Neural cell (in vitro differentiated cells): Measurements from ENCODE around the gene STK32B. TPM values are rescaled to one million over a fixed set of nuclear protein-coding genes. Genes with fewer than 3 reads are reported as not detected.

Experiments
- H2AFZ ChIP-seq: fragments of 200-600, 300-800 bp; sonication (generic), shearing (Covaris generic); 2 replicates; pipeline ENCODE4 v1.6.0; 2014; ENCODE audit warnings: low read depth, mild to moderate bottlenecking, antibody characterized with exemption, low read length, moderate library complexity
- H3F3A ChIP-seq: fragments of 200-600 bp; shearing (Covaris generic); 2 replicates; pipeline ENCODE4 v1.6.1; 2016; ENCODE audit warnings: mild to moderate bottlenecking, moderate library complexity, mixed read lengths, antibody characterized with exemption, low read length; ENCODE audit not compliant: insufficient read depth, poor library complexity, severe bottlenecking
- H3K27ac ChIP-seq: fragments of 200-600, 300-800 bp; sonication (generic), shearing (Covaris generic); 2 replicates; pipeline ENCODE4 v1.5.1; 2014; ENCODE audit warnings: mild to moderate bottlenecking, low read length, moderate library complexity
- H3K27me3 ChIP-seq: fragments of 300-800, 200-600 bp; sonication (generic), shearing (Covaris generic); 2 replicates; pipeline ENCODE4 v1.6.0; 2014; ENCODE audit warnings: mild to moderate bottlenecking, low read depth, low read length, moderate library complexity; ENCODE audit not compliant: insufficient read depth
- H3K36me3 ChIP-seq: fragments of 300-800, 200-600 bp; sonication (generic), shearing (Covaris generic); 2 replicates; pipeline ENCODE4 v1.5.1; 2014; ENCODE audit warnings: mild to moderate bottlenecking, antibody characterized with exemption, low read length, moderate library complexity; ENCODE audit not compliant: insufficient read depth
- H3K4me2 ChIP-seq: fragments of 300-800, 200-600 bp; sonication (generic), shearing (Covaris generic); 2 replicates; pipeline ENCODE4 v1.6.0; 2014; ENCODE audit warnings: mild to moderate bottlenecking, low read length
- H3K4me3 ChIP-seq: fragments of 300-800, 200-600 bp; sonication (generic), shearing (Covaris generic); 2 replicates; pipeline ENCODE4 v1.5.1; 2014; ENCODE audit warnings: mild to moderate bottlenecking, low read length, moderate library complexity
- H3K79me2 ChIP-seq: fragments of 200-600 bp; shearing (Covaris generic); replicated peaks from 2 replicates; pipeline ENCODE4 v1.6.0; 2014; ENCODE audit warnings: mild to moderate bottlenecking, low read length, moderate library complexity; ENCODE audit not compliant: insufficient read depth
- H3K9ac ChIP-seq: fragments of 300-800, 200-600 bp; sonication (generic), shearing (Covaris generic); 2 replicates; pipeline ENCODE4 v1.6.1; 2016; ENCODE audit warnings: mild to moderate bottlenecking, low read length, mixed read lengths
- H3K9me2 ChIP-seq: fragments of 200-600 bp; shearing (Covaris generic); 2 replicates; pipeline ENCODE4 v1.6.1; 2016; ENCODE audit warnings: mild to moderate bottlenecking, low read length, mixed read lengths; ENCODE audit not compliant: insufficient read depth
- H3K9me3 ChIP-seq: fragments of 200-600, 300-800 bp; sonication (generic), shearing (Covaris generic); 2 replicates; pipeline ENCODE4 v1.6.1; 2016; ENCODE audit warnings: mild to moderate bottlenecking, mixed run types, low read length, moderate library complexity, mixed read lengths
- H4K20me1 ChIP-seq: fragments of 200-600 bp; shearing (Covaris generic); 2 replicates; pipeline ENCODE4 v1.6.1; 2016; ENCODE audit warnings: mild to moderate bottlenecking, mixed run types; ENCODE audit not compliant: insufficient read depth
- EP300 ChIP-seq: fragments of 450-650 bp; conservative IDR thresholded peaks from 2 replicates; pipeline ENCODE4 v1.6.1; 2014; ENCODE audit warnings: antibody characterized with exemption, mild to moderate bottlenecking, moderate library complexity; ENCODE audit not compliant: poor library complexity, severe bottlenecking
- EZH2 ChIP-seq: fragments of 200-600, 300-800 bp; shearing (Covaris generic), sonication (generic); IDR thresholded peaks from 2 replicates; pipeline ENCODE4 v1.6.1; 2014; ENCODE audit warnings: antibody characterized with exemption, low read length, borderline replicate concordance, mild to moderate bottlenecking; ENCODE audit not compliant: insufficient read depth, poor library complexity, severe bottlenecking
- MXI1 ChIP-seq: fragments of 450-650 bp; conservative IDR thresholded peaks from 2 replicates; pipeline ENCODE4 v1.6.1; 2014; ENCODE audit warnings: antibody characterized with exemption, mild to moderate bottlenecking; ENCODE audit not compliant: poor library complexity, severe bottlenecking
- POLR2AphosphoS5 ChIP-seq: IDR thresholded peaks from 2 replicates; pipeline ENCODE4 v1.6.1; 2012
- RAD21 ChIP-seq: fragments of 450-650 bp; conservative IDR thresholded peaks from 2 replicates; pipeline ENCODE4 v1.6.1; 2014; ENCODE audit warnings: antibody characterized with exemption, mild to moderate bottlenecking, moderate library complexity
- SMC3 ChIP-seq: fragments of 450-650 bp; conservative IDR thresholded peaks from 2 replicates; pipeline ENCODE4 v1.6.1; 2014; ENCODE audit warnings: antibody characterized with exemption, mild to moderate bottlenecking, moderate library complexity; ENCODE audit not compliant: poor library complexity
- TAF1 ChIP-seq: IDR thresholded peaks from 2 replicates; pipeline ENCODE4 v1.6.1; 2012; ENCODE audit warnings: low read depth
- polyA plus RNA-seq: library from polyadenylated mRNA; depleted of rRNA; stranded (reverse); fragments of >200 nt; gene quantifications from 2 replicates; pipeline ENCODE4 v1.2.3, GENCODE V29; 2014
- TF ChIP-seq, protein P1 (sequence below): IDR thresholded peaks from 2 replicates; pipeline ENCODE4 v1.6.1; 2012; ENCODE audit warnings: borderline replicate concordance
- TF ChIP-seq, protein P2 (sequence below): fragments of 450-650 bp; IDR thresholded peaks from 2 replicates; pipeline ENCODE4 v1.5.1; 2014; ENCODE audit warnings: antibody characterized with exemption, mild to moderate bottlenecking, moderate library complexity; ENCODE audit not compliant: poor library complexity, severe bottlenecking

The STK32B gene
- polyA plus RNA-seq, 1 donor from 2014 or later: 42.8 TPM

DNA sequence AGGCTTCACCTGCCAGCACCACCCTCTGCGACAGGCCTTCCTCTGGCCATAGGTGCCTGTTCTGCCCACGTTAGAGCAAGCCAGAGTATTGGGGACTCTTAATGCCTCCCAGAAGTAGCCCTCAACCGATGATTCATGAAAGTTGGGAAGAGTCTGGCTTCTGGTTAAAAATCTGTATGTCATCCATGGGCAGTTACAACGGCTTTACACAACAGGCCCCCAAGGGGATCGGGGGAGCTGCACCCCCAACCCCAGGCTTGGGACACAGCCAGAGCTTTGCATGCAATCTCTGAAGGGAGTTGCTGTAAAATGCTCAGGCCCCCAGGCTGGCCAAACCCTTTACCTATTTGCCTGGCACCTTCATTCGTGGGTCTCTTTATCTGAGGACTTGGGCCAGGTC lies 26.6 kb upstream of the STK32B start:
- Histone ChIP-seq H3K4me2 (no peak overlapping the region), H3K9me3 (no peaks in the 10 kb centered on the region), H4K20me1 (no peaks in the 10 kb centered on the region), H3K36me3 (no peaks in the 10 kb centered on the region), H3K9ac (no peak overlapping the region), H3F3A (no peaks in the 10 kb centered on the region), H3K79me2 (no peaks in the 10 kb centered on the region), H3K4me3 (no peak overlapping the region), H3K27me3 (no peaks in the 10 kb centered on the region), H2AFZ (no peak overlapping the region), H3K9me2 (no peaks in the 10 kb centered on the region), H3K27ac (no peak overlapping the region)
- TF ChIP-seq EZH2: no peak
- no peak for TF ChIP-seq MXI1
- TF ChIP-seq, protein P1, sequence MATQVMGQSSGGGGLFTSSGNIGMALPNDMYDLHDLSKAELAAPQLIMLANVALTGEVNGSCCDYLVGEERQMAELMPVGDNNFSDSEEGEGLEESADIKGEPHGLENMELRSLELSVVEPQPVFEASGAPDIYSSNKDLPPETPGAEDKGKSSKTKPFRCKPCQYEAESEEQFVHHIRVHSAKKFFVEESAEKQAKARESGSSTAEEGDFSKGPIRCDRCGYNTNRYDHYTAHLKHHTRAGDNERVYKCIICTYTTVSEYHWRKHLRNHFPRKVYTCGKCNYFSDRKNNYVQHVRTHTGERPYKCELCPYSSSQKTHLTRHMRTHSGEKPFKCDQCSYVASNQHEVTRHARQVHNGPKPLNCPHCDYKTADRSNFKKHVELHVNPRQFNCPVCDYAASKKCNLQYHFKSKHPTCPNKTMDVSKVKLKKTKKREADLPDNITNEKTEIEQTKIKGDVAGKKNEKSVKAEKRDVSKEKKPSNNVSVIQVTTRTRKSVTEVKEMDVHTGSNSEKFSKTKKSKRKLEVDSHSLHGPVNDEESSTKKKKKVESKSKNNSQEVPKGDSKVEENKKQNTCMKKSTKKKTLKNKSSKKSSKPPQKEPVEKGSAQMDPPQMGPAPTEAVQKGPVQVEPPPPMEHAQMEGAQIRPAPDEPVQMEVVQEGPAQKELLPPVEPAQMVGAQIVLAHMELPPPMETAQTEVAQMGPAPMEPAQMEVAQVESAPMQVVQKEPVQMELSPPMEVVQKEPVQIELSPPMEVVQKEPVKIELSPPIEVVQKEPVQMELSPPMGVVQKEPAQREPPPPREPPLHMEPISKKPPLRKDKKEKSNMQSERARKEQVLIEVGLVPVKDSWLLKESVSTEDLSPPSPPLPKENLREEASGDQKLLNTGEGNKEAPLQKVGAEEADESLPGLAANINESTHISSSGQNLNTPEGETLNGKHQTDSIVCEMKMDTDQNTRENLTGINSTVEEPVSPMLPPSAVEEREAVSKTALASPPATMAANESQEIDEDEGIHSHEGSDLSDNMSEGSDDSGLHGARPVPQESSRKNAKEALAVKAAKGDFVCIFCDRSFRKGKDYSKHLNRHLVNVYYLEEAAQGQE: no peak
- no peak for TF ChIP-seq RAD21
- TF ChIP-seq POLR2AphosphoS5: no peak
- TF ChIP-seq, protein P2, sequence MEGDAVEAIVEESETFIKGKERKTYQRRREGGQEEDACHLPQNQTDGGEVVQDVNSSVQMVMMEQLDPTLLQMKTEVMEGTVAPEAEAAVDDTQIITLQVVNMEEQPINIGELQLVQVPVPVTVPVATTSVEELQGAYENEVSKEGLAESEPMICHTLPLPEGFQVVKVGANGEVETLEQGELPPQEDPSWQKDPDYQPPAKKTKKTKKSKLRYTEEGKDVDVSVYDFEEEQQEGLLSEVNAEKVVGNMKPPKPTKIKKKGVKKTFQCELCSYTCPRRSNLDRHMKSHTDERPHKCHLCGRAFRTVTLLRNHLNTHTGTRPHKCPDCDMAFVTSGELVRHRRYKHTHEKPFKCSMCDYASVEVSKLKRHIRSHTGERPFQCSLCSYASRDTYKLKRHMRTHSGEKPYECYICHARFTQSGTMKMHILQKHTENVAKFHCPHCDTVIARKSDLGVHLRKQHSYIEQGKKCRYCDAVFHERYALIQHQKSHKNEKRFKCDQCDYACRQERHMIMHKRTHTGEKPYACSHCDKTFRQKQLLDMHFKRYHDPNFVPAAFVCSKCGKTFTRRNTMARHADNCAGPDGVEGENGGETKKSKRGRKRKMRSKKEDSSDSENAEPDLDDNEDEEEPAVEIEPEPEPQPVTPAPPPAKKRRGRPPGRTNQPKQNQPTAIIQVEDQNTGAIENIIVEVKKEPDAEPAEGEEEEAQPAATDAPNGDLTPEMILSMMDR: no peak
- no peak for TF ChIP-seq SMC3
- no peak for TF ChIP-seq TAF1
- TF ChIP-seq EP300: no peak

DNA sequence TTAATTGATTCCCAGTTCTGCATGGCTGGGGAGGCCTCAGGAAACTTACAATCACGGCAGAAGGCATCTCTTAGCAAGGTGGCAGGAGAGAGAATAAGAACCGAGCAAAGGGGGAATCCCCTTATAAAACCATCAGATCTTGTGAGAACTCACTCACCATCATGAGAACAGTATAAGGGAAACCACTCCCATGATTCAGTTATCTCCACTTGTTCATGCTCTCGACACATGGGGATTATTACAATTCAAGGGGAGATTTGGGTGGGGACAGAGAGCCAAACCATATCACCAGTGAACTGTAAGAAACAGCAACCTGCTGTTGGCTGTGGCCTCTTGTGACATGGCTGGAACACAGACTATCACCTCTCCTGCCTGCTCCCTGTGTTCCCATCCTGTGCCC lies 24.9 kb upstream of the STK32B start:
- no peaks in the 10 kb centered on the region for H3F3A ChIP-seq
- no peaks in the 10 kb centered on the region for H3K36me3 ChIP-seq
- TF ChIP-seq POLR2AphosphoS5 (no peak), RAD21 (no peak), EP300 (no peak)
- TF ChIP-seq, protein P1: no peak
- no peaks in the 10 kb centered on the region for H3K9me2 ChIP-seq
- H4K20me1 ChIP-seq: no peaks in the 10 kb centered on the region
- no peaks in the 10 kb centered on the region for H3K79me2 ChIP-seq
- H3K27ac ChIP-seq: no peak overlapping the region
- no peaks in the 10 kb centered on the region for H3K27me3 ChIP-seq
- H3K4me2 ChIP-seq: no peak overlapping the region
- no peaks in the 10 kb centered on the region for H3K9me3 ChIP-seq
- no peak overlapping the region for H2AFZ ChIP-seq
- no peak overlapping the region for H3K4me3 ChIP-seq
- H3K9ac ChIP-seq: no peak overlapping the region
